OCI-LY7 (cell line): Measurements from ENCODE around the gene CATSPERB.

Experiments
- EZH2phosphoT487 ChIP-seq: fragments of 200-600 bp; sonication (generic); IDR thresholded peaks from 2 replicates; pipeline ENCODE4 v1.6.1; 2018; ENCODE audit warnings: low read depth, borderline replicate concordance, mild to moderate bottlenecking, mixed run types, antibody characterized with exemption, low read length, moderate library complexity, mixed read lengths
- TF ChIP-seq, protein P1 (sequence below): fragments of 200-600 bp; sonication (generic); conservative IDR thresholded peaks from 2 replicates; pipeline ENCODE4 v1.5.1; 2014; ENCODE audit warnings: mild to moderate bottlenecking, antibody characterized with exemption, low read length, moderate library complexity, mixed read lengths

DNA sequence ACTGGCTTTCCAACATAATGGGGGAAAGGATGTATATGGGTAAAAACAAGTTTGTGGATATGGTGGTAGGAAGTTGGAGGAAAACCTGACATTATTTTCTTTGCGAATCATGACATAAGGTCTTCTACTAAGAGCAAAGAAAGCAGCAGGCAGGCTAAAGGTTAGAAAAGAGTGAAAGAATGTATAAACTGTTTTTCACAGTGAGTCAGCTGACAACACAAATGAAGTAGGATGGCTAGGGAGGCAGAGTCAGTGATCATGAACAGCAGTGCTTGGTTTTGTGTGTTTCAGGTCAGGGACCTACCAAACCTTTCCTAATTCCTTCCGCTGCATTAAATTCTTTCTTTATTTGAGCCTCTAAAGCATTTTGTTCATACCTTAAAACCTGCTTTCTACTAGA is 46.3 kb upstream of the CATSPERB start:
- TF ChIP-seq, protein P1, sequence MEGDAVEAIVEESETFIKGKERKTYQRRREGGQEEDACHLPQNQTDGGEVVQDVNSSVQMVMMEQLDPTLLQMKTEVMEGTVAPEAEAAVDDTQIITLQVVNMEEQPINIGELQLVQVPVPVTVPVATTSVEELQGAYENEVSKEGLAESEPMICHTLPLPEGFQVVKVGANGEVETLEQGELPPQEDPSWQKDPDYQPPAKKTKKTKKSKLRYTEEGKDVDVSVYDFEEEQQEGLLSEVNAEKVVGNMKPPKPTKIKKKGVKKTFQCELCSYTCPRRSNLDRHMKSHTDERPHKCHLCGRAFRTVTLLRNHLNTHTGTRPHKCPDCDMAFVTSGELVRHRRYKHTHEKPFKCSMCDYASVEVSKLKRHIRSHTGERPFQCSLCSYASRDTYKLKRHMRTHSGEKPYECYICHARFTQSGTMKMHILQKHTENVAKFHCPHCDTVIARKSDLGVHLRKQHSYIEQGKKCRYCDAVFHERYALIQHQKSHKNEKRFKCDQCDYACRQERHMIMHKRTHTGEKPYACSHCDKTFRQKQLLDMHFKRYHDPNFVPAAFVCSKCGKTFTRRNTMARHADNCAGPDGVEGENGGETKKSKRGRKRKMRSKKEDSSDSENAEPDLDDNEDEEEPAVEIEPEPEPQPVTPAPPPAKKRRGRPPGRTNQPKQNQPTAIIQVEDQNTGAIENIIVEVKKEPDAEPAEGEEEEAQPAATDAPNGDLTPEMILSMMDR: no peak
- TF ChIP-seq EZH2phosphoT487: no peak
